Measurements from ENCODE around the gene MGAT2. TPM values are rescaled to one million over a fixed set of nuclear protein-coding genes. Genes with fewer than 3 reads are reported as not detected.

The MGAT2 gene
- total and polyA plus RNA-seq, 9 of the 15 experiments (the other 6 are each of a cell fraction or from before 2014, with no cell fraction given): 0.03 to 33.3 (median 24.6) TPM; not detected in 1

DNA sequence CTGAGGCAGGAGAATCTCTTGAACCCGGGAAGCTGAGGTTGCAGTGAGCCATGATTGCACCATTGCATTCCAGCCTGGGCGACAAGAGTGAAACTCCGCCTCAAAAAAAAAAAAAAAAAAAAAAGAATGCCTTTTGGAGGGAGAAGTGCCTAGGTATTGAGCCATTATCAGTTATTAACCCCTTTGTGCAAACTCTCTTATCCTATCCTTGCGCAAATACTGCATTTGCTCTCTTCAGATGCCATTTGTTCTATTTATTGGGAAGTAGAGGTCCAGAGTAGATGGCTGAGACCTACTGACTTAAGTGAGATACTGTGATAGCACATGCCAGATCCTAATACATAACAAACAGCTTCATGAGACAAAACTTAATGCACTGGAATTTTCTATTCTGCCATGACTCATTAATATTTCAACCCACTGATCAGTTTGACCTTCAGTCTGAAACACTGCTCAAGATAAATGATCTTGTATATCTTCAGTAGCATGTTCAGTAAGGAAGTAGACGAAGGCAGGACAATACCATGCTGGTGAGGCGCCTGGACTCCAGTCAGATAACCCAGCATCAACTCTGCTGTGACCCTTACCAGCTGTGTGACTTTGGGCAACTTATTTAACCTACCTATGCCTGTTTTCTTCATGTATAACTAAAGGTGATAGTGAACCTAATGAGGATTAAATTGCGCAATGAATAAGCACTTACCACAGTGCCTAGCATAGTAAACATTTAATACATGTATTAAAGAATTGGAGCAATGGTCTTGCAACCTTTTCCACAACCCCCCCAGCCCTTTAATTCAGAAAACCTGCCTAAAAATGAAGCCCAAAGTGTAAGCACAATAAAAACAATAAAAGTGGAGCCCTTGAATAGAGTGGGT, 20.2 kb downstream of the MGAT2 start:
- Histone ChIP-seq H3K9me1 (ENCODE audit: control insufficient read depth, insufficient read depth, low read length) (no peaks in the 10 kb centered on the region), H3K4me3 (no peak overlapping the region), H4K20me1 (replicated peaks; ENCODE audit: control insufficient read depth, insufficient read depth, low read length) (no peaks in the 10 kb centered on the region), H3K4me1 (replicated peaks in 1 of 2; ENCODE audit: control insufficient read depth in 2 of 2, insufficient read depth in 2 of 2, low read length in 2 of 2) (peaks cover 4 to 14% of the 10 kb centered on the region in 2 experiments; a peak in 3 of 5 replicates), H3K4me2 (ENCODE audit: insufficient read depth, low read length) (no peak overlapping the region), H3K9me3 (replicated peaks; ENCODE audit: control insufficient read depth, insufficient read depth, low read depth, low read length) (no peaks in the 10 kb centered on the region), H3K27me3 (ENCODE audit: control insufficient read depth in 2 of 2, insufficient read depth in 2 of 2, low read length in 2 of 2) (no peaks in the 10 kb centered on the region), H3K79me2 (ENCODE audit: control insufficient read depth, insufficient read depth, low read length) (peaks cover 59% of the 10 kb centered on the region), H2AFZ (ENCODE audit: low read depth, low read length) (no peak overlapping the region), H3K36me3 (ENCODE audit: control insufficient read depth, insufficient read depth, low read length) (peaks cover 51% of the 10 kb centered on the region), H3K27ac (ENCODE audit: extremely low read depth, low read depth, low read length) (0 out of 3 replicates have a peak overlapping the region, but pooled peaks have one; percentile 6), H3K9ac (ENCODE audit: insufficient read depth in 1 of 2, low read depth in 2 of 2, low read length in 2 of 2) (no peak overlapping the region)
- CTCF ChIA-PET (ENCODE audit: low intra/inter-chr PET ratio): no interaction called here
- POLR2A ChIA-PET: interaction anchor here (0.6 kb wide), 1 partner anchor 447 kb away, joined by 3 read pairs; no protein-coding TSS in a partner anchor
- DNase-seq (ENCODE audit: extremely low read depth in 1 of 4, low spot score in 3 of 4) (no peak), ATAC-seq (peak; percentile 12), FAIRE-seq (no peak)
- in situ Hi-C loops (cut with MboI): loop anchor here (25.0 kb wide), 1 partner anchor 472 kb away; the partner anchor contains the start of gene VCPKMT
- WGBS (ENCODE audit: insufficient coverage, low coverage, missing lambda C conversion rate): 68% methylated on average over 5 of the region's 7 CpGs
- BruUV-seq (replicated peaks): no TSS peak
- TF ChIP-seq CEBPG (CRISPR knock-in tag; IDR thresholded peaks at IDR 0.05): peak; percentile 54; the same call in 1 of the 2 replicates
- TF ChIP-seq CEBPG (tag; conservative IDR thresholded peaks at IDR 0.05 in 1 of 2, IDR thresholded peaks at IDR 0.05 in 1 of 2): peak; percentile 65 to 86
- TF ChIP-seq ZEB2 (IDR thresholded peaks at IDR 0.05): no peak
- 0 out of 2 replicates have a peak, but pooled peaks have one; percentile 17 for TF ChIP-seq IRF9 (tag; IDR thresholded peaks at IDR 0.05)
- TF ChIP-seq, protein P1, sequence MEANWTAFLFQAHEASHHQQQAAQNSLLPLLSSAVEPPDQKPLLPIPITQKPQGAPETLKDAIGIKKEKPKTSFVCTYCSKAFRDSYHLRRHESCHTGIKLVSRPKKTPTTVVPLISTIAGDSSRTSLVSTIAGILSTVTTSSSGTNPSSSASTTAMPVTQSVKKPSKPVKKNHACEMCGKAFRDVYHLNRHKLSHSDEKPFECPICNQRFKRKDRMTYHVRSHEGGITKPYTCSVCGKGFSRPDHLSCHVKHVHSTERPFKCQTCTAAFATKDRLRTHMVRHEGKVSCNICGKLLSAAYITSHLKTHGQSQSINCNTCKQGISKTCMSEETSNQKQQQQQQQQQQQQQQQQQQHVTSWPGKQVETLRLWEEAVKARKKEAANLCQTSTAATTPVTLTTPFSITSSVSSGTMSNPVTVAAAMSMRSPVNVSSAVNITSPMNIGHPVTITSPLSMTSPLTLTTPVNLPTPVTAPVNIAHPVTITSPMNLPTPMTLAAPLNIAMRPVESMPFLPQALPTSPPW (CRISPR knock-in tag; IDR thresholded peaks at IDR 0.05): no peak
- TF ChIP-seq CBFA2T3 (IDR thresholded peaks at IDR 0.05): 0 out of 2 replicates have a peak, but pooled peaks have one; percentile 3
- TF ChIP-seq CEBPB (tag; IDR thresholded peaks at IDR 0.05): peak; percentile 94
- intact Hi-C loops (cut with micrococcal nuclease): no loop called here

Measured in K562 (cell line).